ENCODE results near the gene MUC16. TPM values are rescaled to one million over a fixed set of nuclear protein-coding genes. Genes with fewer than 3 reads are reported as not detected.
"Not testable (repeated sequence)": the region's sequence is repeated elsewhere in the genome, so short reads cannot be mapped to it uniquely, and the experiment has no call there.

MUC16 gene
- total RNA-seq = under 1 TPM; under 0.01 to 0.10 TPM
- long read RNA-seq, donor 1 = 0 reads
- long read RNA-seq, donor 2 = 0 reads

DNA sequence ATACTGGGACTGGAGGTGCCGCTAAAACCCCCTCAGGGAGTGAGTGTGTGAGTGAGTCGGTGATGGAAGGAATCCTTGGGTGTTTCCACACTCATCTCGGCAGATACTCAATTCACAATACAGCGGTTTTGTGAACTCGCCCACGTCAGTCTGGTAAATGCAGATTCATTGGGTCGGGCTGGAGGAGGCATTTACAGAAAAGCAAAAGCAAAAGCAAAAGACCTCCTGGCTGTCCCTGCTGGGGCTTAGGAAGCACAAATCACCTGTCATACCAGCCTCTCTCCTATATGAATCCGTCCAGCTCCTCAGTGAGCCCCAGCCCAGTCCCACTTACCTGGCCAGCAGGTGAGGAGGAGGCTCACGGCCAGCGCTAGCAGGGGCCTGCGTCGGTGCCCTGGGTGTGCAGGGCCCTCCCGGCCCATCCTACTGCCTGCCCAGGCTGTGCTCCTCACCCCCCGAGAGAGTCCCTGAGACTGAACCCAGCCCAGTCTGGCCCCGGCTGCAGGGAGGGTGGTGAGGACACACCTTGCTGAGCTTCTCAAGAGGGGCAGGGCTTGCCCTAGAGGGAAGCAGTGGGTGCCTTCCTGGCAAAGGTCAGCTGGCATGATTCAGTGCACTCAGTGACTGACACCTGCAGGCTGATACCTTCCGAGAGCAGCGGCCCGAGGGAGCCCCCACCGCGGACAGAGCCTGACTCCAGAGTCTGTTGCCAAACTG, at the start of gene MUC16:
Gene MUC16, minus strand, starts transcription at position 475 of the 717 bp plus-strand sequence.
- intact Hi-C loops (cut with DNase I) = no loop called here
- no peak for DNase-seq (ENCODE audit: low spot score)

DNA sequence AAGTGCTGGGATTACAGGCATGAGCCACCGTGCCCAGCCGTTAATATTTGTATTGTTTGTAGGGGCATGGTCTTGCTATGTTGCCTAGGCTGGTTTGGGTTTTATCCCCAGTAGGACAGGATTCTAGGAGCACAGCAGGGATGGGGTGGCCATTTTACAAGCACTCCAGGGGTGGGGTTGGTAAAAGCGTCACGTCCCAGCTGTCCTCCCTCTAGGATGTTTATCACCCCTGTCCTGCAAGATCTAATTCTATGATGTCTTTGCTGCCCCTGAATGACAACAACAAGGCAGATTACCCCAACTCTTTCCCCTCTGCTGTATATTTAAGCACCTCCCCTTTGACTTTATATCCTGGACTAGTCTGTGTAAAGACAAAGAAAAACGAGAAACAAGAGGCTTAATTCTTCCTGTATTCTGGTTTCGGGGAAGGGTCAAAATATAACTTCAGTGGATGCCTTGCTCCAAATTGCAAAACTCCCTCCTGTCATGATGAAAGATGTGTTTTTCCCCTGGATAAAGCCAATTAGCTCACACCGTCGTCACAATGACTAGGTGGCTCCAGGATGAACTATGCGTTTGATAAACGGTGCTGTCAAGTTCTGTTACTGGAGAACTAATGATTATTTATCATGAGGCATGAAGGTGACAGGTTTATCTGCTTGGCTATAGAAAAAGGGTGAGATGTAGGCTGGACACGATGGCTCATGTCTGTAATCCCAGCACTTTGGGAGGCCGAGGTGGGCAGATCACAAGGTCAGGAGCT, 48.9 kb upstream of the MUC16 start:
- intact Hi-C loops (cut with DNase I) = no loop called here
- no peak for DNase-seq (ENCODE audit: low spot score)

DNA sequence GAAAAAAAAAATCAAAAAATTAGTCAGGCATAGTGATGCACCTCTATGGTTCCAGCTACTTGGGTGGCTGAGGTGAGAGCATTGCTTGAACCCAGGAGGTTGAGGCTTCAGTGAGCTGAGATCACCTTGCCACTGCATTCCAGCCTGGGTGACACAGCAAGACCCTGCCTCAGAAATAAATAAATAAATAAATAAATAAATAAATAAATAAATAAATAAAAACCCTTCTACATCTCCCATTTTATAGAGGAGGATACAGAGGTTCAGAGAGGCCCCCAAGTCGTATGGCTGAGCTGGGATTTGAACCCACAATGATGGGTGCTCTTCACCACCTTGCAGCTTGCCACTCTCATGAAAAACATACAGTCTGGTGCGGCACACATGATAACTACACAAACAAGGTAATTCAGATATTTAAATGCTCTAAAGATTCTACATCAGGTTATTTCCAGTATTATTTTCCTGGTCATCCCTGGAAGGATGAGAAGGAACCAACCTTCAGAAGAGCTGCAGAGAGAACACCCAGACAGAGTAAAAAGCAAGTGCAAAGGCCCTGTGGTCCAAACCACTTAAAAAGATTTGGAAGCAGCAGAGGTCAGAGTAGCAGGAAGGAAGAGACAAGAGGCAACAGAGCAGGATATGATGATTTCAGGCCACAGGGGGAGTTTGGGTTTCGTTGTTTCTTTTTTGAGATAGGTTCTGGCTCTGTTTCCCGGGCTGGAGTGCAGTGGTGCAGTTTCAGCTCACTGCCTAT, 47.5 kb upstream of the MUC16 start:
- no peak for DNase-seq (ENCODE audit: low spot score)
- intact Hi-C loops (cut with DNase I) = no loop called here

DNA sequence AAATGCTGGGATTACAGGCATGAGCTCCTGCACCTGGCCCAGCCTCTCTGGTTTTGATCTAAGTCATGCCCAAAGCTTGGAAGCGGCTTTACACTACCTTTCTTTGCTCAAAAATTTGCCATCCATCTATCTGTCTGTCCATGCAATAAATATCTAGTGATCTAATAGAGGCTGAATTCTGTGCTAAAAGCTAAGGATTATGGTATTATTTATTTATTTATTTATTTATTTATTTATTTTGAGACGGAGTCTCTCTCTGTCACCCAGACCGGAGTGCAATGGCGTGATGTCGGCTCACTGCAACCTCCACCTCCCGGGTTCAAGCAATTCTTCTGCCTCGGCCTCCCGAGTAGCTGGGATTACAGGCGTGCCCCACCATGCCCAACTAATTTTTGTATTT, 45.9 kb upstream of the MUC16 start:
- DNase-seq (ENCODE audit: low spot score); intact Hi-C loops (cut with DNase I): not testable (repeated sequence)

DNA sequence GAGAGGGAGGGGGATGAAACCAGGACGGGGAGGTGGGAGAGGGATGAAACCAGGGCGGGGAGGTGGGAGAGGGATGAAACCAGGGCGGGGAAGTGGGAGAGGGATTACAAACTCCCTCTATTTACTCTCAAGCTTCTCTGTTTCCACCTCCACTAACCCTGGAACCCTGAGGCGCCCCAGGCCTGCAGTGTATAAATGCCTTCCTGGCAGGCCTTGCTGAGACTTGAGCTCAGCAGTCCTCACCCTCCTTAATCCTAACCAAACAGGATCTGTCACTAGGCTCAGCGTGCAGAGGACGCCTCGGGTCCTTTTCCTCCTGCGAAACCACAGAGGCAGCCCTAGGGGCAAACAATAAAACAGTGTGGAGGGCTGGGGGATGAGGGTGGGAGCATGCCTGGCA, 44.6 kb upstream of the MUC16 start:
- intact Hi-C loops (cut with DNase I) = no loop called here
- no peak for DNase-seq (ENCODE audit: low spot score)

DNA sequence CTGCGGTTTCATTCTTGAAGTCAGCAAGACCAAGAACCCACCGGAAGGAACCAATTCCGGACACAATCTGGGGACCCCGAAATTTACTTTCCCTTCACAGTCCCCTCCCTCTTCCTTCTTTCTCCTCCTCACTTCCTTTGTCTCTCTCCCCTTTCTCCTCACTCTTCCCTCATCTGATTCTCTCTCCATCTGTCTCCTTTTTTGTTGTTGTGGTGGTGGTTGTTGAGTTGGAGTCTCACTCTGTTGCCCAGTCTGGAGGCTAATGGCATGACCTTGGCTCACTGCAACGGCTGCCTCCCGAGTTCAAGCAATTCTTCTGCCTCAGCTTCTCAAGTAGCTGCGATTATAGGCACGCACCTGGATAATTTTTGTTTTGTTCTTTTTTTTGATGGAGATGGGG, 44.0 kb upstream of the MUC16 start:
- intact Hi-C loops (cut with DNase I) = no loop called here
- DNase-seq (ENCODE audit: low spot score) = no peak

DNA sequence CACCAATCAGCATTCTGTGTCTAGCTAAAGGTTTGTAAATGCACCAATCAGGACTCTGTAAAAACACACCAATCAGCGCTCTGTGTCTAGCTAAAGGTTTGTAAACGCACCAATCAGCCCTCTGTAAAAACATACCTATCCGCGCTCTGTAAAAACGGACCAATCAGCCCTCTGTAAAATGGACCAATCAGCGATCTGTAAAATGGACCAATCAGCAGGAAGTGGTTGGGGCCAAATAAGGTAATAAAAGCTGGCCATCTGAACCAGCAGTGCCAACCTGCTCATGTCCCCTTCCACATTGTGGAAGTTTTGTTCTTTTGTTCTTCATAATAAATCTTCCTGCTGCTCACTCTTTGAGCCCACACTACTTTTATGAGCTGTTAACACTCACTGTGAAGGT, 43.5 kb upstream of the MUC16 start:
- intact Hi-C loops (cut with DNase I); DNase-seq (ENCODE audit: low spot score): not testable (repeated sequence)

DNA sequence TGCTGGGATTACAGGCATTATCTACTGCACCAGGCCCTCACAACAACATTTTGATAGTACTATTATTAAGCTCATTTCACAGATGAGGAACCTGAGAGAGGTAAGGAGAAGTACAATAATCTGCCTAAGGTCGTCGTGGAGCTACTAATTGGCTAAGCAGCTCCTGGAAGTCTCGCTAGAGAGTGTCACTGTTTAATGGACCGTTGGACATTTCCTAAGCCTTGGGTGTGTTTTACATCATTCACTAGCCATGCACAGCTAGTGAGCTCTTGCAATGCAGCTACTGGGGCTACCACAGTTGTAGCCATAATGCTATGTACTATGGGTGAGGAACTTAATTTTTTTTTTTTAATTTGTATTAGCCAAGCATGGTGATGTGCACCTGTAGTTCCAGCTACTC, 42.7 kb upstream of the MUC16 start:
- intact Hi-C loops (cut with DNase I) = no loop called here

DNA sequence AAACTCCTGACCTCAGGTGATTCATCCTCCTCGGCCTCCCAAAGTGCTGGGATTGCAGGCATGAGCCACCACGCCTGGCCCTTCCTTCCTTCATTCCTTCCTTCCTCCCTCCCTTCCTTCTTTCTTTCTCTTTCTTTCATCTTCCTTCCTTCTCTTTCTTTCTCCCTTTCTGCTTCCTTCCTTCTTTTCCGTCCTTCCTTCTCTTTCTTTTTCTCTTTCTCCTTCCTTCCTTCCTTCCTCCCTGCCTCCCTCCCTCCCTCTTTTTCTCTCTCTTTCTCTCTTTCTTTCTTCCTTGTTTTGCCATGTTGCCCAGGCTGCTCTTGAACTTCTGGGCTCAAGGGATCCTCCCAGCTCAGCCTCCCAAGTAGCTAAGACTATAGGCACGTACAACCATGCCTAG, 36.5 kb upstream of the MUC16 start:
- DNase-seq (ENCODE audit: low spot score) = no peak
- intact Hi-C loops (cut with DNase I) = no loop called here

More for the DNA sequence above, 42.7 kb upstream of the MUC16 start:
- no peak for DNase-seq (ENCODE audit: low spot score)

DNA sequence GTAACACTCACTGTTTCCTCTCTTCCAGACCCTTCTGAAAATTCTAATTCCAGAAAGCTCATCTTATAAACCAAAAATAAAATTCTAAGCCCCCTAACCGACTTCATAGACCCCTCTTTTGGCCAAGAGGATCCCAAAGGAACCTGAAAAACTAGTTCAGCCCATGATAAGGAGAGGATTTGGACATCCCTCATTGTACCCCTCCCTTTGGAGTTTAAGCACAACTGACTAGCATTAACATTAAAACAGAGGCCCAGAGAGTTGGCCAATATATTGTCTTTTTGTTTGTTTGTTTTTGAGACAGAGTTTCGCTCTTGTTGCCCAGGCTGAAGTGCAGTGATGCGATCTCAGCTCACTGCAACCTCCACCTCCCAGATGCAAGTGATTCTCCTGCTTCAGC, 34.2 kb upstream of the MUC16 start:
- intact Hi-C loops (cut with DNase I) = no loop called here

DNA sequence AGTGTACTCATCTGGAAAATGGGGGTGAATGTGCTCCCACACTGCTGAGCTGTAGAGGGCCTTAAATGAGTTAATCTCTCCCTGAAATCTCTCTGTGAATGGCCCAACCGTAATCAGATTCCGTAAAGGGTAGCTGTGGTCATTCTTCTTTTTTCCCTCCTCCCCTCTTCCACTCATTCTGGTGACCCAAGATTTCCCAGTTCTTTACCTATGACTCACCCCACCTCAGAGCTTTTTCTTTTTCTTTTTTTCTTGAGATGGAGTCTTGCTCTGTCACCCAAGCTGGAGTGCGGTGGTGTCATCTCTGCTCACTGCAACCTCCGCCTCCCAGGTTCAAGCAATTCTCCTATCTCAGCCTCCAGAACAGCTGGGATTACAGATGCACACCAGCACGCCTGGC, 33.3 kb upstream of the MUC16 start:
- DNase-seq (ENCODE audit: low spot score) = no peak
- intact Hi-C loops (cut with DNase I) = no loop called here

More for the DNA sequence above, 34.2 kb upstream of the MUC16 start:
- DNase-seq (ENCODE audit: low spot score) = no peak

DNA sequence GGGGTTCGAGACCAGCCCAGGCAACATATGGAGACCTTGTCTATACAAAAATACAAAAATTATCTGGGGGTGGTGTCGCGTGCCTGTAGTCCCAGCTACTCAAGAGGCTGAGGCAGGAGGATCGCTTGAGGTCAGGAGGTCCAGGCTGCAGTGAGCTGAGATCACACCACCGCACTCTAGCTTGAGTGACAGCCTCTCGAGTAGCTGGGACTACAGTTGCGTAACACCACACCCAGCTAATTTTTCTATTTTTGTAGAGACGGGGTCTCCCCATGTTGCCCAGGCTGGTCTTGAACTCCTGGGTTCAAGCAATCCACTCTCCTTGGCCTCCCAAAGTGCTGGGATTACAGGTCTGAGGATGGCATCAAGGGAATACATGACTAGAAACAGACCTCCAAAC, 30.8 kb upstream of the MUC16 start:
- intact Hi-C loops (cut with DNase I) = no loop called here
- DNase-seq (ENCODE audit: low spot score) = no peak

DNA sequence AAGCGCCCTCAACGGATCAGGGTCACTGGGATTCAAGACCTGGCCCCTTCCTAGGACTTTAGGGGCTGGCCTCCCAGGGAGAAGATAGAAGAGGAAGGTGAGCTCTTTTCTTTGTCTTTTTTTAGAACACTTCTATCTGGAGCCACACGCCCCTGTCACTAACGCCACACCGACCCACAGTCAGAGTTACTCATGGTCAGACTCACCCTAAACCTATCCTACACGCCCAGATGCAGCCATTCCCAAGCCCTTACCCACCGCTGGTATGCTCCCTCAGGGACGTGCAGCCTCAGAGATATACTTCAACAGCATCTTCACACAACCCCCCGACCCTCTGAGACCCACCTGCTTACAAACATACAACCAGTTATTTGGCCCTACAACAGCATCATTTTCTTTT, 29.9 kb upstream of the MUC16 start:
- DNase-seq (ENCODE audit: low spot score) = no peak
- intact Hi-C loops (cut with DNase I) = no loop called here

DNA sequence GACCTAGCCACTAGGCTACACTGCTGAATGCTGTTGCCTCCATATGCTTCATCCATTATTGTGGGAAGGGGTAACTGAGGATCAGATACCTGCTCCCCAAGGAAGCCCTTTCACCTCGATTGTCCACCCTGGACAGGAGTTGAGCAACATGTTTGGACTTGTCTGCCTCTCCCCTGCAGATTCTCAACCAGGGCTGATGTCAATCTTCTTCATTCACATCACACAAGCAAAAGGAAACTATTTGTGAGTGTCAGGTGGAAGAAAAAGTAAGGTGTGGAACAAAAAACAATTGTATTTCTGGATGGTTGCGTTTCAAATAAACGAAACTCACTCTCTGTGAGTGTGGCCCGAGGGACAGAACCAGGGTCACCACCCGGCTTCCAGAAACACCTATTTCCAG, 29.5 kb upstream of the MUC16 start:
- intact Hi-C loops (cut with DNase I) = no loop called here
- DNase-seq (ENCODE audit: low spot score) = no peak

DNA sequence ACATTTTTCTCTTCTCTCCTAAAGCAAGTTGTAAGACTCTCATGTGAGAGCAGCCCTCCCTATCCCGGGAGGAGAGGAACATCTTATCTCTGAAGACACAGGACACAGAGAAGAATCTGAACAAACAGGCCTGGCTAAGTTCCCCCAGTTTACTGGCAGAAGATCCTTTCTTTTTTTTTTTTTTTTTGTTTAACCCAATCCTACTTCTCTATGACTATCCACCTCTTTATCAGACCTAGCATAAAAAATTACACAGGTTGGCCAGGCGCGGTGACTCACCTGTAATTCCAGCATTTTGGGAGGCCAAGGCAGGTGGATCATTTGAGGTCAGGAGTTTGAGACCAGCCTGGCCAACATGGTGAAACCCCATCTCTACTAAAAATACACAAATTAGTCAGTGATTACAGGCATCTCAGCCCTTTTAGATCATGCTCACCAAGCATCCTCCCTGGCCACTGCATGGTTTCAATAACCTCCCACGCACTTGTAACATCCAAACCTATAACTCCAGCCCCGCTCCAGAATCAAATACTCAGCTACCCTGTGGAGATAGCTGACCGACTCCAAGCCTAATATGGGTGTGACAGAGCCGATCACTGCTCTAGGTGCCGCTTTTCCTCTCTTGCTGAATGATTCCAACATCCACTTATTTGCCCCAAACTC, 27.3 kb upstream of the MUC16 start:
- intact Hi-C loops (cut with DNase I) = no loop called here
- DNase-seq (ENCODE audit: low spot score) = no peak

DNA sequence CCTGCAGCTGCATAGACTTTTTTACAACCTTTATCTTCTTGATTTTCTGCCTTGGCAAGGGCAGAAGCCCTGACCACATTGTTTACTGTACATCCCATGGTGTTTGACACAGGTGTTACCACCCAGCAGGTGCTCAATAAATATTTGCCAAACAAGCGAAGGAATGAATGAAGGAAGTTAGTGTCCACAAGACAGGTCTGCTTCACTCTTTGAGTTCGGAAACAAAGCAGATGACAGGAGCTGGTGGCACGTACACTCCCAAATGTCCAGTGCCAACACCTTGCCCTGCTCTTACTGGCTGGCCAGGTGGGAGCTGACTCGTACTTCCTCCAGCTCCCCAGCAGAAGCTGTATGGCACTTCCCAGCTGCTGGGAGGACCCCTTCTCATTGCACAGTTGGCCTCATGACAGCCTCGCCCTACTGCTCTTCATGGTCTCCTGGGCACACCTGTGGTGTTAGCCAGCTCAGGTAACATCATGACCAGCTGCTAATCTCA, 22.0 kb upstream of the MUC16 start:
- intact Hi-C loops (cut with DNase I) = no loop called here
- DNase-seq (ENCODE audit: low spot score) = no peak

DNA sequence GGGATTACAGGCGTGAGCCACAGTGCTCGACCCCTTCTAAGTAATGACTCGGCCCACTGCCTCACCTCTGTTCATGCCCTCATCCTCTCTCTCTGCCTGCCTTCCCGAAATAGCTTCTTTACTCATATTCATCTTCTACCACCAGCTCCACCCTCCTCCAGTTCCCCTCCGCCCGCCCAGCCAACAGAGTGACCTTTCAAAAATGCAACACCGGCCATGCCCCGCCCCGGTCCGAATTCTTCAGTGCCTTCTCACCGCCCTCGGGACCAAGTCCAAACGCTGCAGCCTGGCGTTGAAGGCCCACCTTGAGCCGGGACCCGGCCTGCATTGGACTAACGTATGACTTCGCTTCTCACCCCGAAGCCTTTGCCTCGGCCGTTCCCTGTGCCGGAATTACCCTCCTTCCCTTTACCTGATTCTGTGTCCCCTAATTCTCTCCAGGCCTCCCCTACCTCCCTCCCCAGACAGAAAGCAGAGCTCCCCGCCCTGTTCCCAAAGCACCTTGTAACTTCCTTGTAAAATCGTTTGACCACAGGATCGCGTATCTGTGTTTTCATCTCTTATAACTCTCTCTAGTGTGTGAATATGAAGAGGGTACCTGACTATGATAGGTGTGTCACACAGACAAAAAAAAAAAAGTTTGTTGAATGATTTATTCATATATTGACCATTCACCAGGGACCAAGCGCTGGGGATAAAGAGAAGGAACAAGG, 8.1 kb upstream of the MUC16 start:
- intact Hi-C loops (cut with DNase I) = no loop called here
- DNase-seq (ENCODE audit: low spot score) = no peak

DNA sequence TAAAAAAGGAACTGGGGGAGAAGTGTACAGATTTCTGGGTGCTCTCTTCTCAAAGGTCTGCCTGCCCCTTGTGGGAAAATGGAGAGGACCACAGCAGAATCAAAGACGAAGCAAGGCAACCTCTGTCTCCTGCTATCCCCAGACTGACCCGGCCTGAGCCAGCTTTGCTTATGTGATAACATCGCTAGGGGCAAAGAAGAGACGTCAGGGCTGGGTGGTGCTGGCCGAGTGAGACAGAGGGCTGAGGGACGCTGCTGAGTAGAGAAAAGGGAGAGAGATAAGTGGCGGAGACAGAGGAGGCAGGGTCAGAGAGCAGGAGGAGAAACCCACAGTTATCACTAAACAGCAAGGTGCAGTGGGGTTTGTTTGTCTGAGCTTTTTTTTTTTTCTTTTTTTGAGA, 4.6 kb upstream of the MUC16 start:
- intact Hi-C loops (cut with DNase I) = no loop called here
- no peak for DNase-seq (ENCODE audit: low spot score)

DNA sequence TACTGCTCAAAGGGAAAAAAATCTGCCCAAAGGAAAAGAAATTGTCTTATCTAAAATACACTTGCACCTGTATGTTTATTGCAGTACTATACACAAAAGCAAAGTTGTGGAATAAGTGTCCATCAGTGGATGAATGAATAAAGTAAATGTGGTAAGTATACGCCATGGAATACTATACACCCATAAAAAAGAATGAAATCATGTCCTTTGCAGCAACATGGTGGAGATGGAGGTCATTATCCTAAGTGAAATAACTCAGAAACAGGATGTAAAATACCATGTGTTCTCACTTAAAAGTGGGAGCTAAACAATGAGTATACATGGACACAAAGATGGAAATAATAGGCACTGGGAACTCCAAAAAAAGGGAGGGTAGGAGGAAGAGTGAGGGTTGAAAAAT, 3.8 kb upstream of the MUC16 start:
- no peak for DNase-seq (ENCODE audit: low spot score)
- intact Hi-C loops (cut with DNase I) = no loop called here
